ENCODE data around the gene FTSJ1.
"Not testable (repeated sequence)": the region's sequence is repeated elsewhere in the genome, so short reads cannot be mapped to it uniquely, and the experiment has no call there.

The FTSJ1 gene, protein sequence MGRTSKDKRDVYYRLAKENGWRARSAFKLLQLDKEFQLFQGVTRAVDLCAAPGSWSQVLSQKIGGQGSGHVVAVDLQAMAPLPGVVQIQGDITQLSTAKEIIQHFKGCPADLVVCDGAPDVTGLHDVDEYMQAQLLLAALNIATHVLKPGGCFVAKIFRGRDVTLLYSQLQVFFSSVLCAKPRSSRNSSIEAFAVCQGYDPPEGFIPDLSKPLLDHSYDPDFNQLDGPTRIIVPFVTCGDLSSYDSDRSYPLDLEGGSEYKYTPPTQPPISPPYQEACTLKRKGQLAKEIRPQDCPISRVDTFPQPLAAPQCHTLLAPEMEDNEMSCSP

DNA sequence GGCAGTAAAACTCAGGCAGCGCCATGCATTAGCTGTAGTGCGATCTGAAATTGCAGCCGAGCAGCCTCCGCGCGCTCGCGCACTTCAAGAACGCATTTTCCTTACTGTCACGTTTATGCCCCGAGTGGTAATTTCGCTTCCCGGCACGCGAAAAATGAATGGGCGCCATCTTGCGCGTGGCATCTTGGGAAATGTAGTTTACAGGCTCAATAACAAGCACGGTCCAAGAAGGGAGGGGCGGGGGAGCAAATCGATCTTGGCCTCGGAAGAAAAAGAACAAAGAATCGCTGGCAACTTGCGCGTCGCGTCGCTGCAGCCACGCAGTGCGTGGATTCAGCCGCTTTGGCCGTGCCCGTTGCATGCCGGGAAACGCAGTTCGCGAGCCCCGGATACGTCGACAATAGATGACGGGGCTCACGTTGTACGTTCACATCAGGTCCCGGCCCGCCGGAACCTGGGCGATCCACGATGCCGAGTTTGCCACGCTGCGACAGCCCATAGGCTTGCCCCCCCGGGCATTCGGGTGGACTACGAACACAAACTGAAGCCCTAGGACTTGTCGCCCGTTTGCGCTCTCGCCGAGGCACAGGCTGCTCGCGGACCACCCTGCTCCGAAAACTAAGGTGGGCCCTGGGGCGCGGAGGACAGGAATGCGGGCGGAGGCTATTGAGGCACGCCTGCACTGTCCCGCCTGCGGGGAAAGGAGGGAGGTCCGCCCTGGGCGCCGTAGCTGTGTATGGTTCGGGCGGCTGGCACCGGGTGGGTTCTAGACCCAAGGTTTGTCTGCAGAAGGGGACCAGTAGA is at the start of gene FTSJ1:
FTSJ1 (plus strand) TSS at position 426 of the 804 bp plus-strand sequence. CDS start 1,849 bp downstream, outside the sequence.
- peak; percentile 83 to 88 for DNase-seq

DNA sequence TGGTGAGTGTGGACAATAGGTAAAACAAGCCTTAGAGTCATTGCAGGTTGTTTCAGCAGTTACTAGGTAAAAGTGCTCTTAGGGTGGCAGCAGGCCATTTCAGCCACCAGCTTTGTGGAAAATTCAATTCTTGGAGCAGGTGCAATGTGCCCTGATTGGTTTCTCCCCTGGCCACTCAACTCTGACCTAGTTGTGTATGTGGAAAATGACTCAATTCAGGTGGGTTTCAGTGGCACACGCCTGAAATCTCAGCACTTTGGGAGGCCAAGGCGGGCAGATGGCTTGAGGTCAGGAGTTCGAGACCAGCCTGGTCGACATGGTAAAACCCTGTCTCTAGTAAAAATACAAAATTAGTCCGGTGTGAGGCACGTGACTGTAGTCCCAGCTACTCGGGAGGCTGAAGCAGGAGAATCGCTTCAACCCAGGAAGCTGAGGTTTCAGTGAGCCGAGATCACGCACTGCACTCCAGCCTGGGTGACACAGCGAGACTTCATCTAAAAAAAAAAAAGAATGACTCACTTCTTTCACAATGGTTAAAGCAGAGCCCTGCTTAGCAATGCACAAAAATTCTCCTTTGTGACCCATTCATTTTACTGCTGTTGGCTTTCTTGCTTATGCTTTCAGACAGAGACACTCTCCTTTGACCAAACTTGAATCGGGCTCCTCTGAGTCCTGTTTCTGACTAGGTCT is 48.8 kb upstream of the FTSJ1 start:
- not testable (repeated sequence) for DNase-seq

DNA sequence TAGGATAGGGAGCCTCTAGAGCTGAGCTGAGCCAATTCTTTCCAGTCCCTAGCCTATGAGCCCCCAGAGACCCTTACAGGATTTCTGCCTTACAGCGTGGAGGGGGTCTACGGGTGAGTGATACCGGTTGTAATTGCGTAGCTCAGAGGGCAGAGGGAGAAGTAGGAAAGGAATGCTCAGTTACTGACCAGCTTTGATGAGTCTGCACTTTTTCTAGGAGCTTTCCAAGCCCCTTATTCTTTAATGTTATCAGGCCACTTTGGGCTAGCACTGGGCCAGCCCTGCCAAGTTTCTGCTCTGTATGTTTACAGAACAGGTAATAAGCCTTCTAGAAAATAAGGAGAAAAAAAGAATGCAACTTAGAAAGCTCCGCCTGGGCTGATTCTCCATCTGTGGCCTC is 46.4 kb upstream of the FTSJ1 start:
- not testable (repeated sequence) for DNase-seq

DNA sequence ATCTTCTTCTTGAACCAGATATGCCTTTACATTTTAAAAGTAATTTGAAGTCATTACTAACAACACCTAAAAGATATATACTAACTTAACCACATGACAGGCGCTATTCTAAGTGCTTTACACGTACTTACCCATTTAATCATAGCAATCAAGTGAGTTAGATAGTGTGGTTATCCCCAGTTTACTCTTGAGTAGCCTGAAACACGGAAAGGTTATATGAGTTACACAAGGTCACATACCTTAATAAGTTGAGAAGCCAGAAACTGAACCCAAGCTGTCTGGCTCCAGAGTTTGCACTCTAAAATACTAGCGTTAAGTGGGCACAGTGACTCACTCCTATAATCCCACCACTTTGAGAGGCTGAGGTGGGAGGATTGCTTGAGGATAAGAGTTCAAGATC is 45.8 kb upstream of the FTSJ1 start:
- DNase-seq, result not testable (repeated sequence)

DNA sequence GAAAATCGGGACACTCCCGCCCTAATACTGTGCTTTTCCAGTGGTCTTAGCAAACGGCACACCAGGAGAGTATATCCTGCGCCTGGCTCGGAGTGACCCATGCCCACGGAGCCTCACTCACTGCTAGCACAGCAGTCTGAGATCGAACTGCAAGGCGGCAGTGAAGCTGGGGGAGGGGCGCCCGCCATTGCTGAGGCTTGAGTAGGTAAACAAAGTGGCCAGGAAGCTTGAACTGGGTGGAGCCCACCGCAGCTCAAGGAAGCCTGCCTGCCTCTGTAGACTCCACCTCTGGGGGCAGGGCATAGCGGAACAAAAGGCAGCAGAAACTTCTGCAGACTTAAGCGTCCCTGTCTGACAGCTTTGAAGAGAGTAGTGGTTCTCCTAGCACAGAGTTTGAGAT is 42.3 kb upstream of the FTSJ1 start:
- not testable (repeated sequence) for DNase-seq

DNA sequence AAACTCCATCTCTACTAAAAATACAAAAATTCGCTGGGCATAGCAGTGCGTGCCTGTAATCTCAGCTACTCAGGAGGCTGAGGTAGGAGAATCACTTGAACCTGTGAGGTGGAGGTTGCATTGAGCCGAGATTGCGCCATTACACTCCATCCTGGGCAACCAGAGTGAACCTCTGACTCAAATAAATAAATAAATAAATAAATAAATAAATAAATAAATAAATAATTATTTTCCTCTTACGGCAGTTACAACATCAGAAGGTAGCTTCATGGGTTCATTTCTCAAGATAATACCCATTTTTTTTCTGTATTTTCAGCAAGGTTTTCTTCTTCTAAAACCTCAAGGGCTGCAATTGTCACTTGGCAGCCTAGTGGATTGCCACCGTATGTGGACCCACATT is 28.8 kb upstream of the FTSJ1 start:
- DNase-seq, result not testable (repeated sequence)

DNA sequence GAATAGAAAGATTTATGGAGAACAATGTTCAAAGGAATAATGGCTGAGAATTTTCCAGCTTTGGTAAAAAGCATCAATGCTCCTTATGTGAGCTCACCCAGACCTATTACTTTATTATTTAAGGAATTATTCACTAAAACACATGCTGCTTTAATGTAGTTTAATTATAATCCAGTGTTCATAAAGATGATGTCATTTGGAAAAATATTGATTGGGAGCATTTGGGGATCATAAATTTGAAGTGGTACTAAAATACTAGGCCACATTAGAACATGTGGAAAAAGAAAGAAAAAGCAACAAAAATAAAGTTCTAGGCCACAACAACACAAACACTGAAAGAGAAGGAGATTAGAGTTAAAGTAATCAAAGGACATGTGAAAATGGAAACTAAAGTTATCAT is 25.9 kb upstream of the FTSJ1 start:
- DNase-seq, result no peak

DNA sequence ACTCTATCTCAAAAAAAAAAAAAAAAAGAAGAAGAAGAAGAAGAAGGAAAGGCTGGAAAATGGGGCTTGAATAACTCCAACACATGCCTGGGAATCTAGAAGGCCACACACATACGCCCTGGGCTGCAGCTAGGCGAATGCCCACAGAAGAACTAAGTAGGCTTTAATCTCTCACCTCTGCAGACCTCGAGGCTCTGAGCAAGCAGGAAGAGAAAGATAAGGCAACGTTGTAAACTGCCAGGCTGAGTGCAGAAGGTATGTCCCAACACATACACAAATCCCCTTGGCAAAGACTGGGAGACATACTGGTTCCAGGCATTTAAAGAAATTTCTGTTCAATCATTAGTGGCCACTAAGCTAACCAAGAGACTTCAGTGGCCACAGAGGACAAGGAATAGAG is 24.3 kb upstream of the FTSJ1 start:
- no peak for DNase-seq

DNA sequence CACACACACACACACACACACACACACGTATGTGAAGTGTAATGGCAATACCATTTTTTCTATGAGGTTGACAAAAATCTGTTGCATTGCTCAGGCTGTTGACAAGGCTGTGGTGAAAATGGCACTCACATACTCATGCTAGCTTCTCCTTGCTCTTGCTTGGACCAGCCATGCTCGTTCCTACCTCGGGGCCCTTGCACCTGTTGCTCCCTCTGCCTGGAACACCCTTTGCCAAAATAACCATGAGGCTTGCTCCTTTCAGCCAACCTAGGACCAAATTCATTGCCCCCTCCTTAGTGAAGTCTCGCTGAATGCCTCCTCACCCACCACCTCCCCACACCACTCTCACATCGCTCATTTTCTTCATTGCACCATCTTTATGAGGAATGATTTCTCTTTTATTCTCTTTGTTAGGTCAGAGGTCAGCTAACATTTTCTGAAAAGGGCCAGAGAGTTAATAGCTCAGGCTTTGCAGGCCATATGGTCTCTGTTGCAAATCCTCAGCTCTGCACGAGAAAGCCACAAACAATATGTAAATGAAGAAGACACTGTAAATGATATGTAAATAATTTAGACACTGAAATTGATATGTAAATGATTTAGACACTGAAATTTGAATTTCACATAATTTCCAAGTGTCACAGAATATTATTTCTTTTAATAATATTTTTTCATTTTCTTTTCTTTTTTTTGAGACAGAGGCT is 19.2 kb upstream of the FTSJ1 start:
- peak; percentile 6 to 13 for DNase-seq

DNA sequence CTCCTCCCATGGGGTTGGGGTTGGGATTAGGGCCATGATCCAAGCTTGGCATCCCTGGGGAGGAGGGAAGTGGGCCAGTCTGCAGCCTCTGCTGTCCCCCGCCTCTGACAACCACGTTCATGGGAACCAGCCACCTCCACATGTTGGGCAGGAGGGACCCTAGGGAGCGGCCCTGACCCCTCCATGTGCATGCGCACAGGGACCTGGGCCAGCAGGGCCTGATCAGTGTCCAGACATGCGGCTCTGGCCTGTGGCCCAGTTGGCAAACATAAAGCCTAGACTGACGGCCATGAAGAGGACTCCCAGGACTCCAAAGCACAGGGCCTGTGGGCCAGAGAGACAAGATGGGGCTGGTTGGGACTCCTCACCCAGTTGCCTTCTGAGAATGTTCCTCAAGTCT is 17.3 kb upstream of the FTSJ1 start:
- no peak for DNase-seq

DNA sequence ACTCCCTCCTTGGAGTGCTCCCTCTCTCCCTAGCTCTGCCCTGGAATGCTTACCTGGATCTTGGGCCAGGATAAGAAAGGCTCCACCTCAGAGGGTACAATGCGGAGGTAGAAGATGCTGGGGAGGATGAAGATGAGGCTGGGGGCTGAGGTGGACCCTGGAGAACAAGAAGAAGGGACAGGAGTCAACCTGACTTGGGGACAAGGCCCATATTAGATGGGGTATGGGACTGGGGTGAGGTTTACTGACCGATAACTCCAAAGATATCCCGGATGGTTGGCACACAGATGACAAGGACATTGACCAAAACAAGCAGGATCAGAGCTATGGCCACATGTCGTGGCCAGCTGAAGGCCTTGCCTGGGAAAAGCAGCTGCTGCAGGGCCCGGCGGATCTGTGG is 16.5 kb upstream of the FTSJ1 start:
- no peak for DNase-seq

DNA sequence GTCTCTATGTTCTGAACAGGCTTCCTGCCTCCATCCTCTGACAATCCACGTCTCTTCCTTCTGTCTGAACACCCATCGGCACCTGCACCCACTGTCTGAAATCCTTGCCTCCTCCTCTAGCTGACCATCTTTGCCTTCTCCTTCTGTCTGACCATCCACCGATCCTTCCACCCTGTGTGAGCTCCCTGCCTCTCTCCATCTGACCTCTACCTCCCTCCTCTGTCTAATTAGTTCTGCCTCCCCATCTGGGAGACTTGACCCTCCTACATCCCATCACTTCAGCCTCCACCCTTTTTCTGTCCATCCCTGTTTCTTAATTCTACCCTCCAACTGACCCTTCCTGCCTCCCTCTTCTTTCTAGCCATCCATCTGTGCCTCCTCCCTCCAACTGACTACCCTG is 16.0 kb upstream of the FTSJ1 start:
- no peak for DNase-seq

DNA sequence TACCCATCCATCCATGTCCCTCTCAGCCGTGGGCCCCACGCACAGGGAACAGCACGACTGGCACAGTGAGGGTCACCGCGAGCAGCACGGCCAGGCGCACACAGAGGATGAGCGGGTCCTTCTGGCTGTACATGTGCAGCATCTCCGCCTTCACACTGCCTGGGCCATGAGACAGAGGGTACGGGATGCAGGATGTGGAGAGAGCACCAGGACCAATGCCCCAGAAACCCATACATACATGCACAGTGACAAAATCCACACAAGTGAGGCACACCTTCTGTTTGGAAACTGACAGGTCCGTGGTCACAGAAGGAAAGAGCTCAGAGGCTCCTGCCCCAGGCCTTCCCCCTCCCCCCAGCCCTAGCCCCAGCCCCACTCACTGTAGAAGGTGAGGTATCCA is 15.4 kb upstream of the FTSJ1 start:
- no peak for DNase-seq

DNA sequence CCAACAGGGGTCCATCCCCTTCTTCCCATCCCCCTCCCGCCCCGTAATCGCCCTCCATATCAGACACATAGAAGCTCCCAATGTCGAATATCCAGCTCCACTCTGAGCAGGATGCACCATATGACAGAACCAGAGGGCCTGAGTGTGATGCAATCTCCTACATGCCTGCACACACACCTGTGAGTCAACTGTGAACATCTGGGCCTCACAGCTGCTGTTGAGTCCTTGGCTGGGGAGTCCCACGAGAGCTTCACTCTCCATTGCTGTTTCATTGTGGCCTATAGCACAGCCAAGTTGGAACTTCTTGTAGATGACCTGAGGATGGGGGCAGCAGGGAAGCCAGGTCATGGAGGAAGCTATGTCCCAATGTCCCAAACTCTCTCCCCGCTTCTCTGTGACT is 14.2 kb upstream of the FTSJ1 start:
- no peak for DNase-seq

DNA sequence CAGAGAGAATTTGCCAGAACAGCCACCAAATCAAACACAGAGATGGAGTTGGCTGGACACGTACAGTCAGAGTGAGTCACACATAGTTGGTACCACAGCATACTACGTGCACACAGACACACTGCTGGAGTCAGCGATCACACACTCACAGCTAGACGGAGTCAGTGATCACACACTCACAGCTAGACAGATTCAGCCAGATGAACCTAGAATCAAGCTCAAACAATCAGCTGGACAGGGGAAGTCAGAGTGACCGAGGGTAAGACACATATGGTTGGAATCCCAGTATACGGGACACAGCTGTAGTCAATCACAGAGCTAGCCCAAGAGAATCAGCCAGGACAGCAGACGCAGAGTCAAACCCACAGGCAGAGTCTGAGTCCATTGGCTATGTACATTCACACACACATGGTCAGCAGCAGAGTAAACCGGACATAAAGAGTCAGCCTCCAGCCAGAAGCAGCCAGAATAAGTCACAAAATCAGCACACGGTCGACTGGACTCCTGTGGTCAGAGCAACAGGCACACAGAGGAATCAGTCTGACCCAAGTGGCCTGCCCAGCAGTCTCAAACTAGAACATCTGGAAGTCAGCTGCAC is 10.6 kb upstream of the FTSJ1 start:
- DNase-seq, result no peak

DNA sequence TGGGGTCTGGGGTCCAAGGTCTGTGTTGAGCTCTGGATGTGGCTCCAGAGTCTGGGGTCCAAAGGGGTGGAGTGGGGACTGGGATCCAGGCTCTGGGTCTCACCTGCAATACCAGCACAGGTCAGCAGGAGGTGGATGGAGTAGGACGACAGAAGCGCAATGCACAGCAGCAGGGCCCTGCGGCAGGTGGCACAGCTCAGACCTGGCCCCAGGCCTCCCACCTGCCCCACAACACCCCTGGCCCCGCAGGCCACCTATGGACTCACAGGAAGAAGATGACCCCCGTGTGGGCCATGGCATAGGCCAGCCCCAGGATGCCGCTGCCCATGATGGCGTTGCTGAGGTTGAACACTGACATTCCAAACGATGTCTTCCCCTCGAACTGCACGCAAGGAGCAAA is 9.3 kb upstream of the FTSJ1 start:
- DNase-seq, result no peak

DNA sequence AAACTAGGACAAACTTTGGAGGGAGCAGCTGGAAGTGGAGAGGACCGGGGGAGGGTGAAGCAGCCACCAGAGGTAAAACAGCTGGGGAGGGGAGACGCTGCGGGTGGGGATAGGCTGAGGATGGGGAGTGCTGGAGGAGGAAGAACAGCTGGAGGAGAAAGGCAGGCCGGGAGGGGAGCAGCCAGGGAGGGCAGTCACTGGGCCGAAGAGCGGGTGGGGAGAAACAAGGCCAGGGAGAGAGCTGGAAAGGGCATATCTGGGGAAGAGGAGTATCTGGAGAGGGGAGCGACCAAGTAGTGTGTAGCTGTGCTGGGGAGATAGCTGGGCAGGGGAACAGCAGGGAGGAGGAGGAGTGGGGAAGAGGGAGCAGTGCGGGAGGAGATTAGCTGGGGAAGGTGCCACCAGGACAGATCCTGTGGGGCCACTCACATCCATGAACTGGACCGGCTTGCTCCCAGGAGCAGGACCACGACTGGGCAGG is 8.7 kb upstream of the FTSJ1 start:
- DNase-seq, result no peak

DNA sequence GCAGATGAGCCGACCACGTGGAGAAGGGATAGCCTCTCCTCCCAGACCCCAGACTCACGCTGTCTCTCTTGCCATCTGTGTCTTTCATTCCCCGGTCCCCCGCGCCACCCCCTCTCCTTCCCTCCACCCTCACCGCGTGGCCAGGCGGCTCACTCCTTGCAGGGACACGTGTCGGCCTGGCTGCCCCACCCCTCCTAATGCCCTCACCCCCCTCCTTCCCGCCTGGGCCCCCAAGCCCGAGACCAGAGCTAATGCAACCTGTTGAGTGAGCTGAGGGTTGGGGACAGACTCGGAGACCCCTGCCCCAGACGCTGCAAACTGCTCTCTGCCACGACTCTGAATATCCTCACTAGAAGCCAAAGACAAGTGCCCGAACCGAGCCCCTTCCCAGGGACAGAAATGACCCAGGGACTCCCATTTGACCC is 7.7 kb upstream of the FTSJ1 start:
- no peak for DNase-seq

DNA sequence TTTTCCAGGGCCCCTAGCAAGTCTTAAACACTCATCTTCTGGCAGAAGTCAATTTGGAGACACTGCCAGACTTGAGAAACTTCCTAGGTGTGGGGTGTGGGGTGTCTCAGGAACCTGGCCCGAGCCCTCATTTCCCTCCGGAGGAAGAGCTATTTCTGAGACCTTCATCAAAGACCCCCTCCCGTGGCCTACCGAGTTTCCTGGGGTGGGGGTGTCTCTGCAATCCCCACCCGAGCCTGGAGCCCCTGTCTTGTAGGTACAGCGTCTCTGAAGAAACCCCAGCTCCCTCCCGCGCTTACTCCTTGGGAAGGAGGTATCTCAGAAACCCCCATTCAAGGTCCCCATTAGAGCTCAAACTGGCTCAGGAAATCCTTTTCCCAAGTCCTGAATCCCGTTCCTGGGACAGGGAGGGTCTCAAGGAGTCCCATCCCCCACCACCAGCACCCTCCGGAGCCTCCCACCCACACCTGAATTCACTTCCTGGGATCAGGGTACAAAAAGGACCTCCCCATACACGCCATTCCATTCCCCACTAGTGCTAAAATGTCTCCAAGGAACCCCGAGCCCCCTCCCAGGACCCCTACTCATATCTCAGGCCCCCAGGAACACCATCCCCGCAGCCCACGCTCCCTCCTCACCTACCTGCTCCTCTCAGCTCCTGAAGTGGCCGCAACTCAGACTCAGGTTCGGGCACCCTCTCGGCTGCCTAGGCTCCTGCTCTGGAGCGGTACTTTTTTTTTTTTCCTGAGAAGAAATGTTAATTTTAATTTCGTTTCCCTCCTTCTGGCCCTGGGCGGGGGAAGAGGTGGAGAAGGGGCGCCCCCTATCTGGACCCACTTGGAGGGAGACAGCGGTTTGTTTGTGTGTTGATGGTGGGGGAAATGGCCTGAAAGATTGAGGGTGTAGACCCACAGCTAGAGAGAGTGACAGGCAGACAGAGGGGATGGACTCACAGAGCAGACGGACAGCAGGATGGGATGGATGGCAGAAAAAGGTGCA is 7.0 kb upstream of the FTSJ1 start:
- no peak for DNase-seq

DNA sequence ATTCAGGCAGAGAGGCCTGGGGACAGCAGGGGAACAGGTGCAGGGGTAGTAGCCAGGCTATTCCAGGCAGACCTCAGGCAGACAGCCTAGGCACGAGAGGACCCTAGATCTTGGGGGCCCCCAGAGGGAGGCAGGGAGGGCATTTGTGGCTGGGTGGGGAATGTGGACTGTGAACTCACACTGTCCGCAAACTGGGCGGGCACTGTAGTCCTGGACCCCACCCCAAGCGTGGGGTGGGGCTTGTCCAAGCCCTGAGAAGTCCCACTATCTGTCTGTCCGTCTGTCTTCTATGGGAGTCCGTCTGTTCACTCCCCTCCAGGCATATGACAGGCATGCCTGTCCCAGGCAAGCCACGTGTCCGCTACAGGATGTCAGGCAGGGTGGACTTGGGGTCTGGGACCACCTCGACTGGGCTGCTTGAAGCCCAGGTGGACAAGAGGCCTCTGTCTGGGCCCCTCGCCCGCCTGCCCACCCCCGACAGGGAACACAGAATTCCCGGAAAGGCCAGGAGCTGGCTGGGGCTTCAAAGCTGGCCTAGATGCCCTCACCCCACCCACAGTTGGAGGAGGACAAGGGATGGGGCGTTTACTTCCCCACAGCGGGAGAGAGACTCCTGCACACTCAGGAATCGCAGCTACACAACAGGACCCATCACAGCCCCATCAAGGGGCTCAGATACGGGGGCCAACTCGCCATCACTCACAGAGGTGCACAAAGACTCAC is 5.7 kb upstream of the FTSJ1 start, which contains the start of gene SLC38A5:
SLC38A5 (minus strand) TSS at position 151 of the 723 bp plus-strand sequence. CDS start 2,336 bp downstream, outside the sequence.
- DNase-seq, result no peak

DNA sequence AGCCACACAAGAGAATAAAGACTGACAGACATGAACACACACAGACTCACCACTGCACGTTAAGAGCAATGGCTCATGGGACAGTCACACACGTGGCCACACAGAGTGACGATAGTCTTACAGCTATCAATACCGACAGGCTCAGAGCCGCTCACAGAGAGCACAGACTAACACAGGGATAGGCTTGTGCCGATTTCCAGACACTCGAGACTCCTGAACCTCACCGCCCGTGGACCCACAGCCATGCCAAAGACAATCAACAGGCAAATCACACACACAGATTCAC is 5.2 kb upstream of the FTSJ1 start:
- DNase-seq, result no peak
